HepG2 (cell line): Measurements from ENCODE around the gene ORC6. TPM values are rescaled to one million over a fixed set of nuclear protein-coding genes. Genes with fewer than 3 reads are reported as not detected.

ENCODE experiments used
- ATAC-seq: fragments of 200-7000 bp; cut with Tn5 transposase; 3 replicates; pipeline ENCODE4 v1.9.1; 2020; ENCODE audit warnings: mild to moderate bottlenecking, moderate library complexity
- BruUV-seq: library from RNA; stranded (reverse); fragments of 400-500 nt; replicated peaks from 2 replicates; lab custom pipeline; 2021; lab: Mats Ljungman, UMichigan
- CTCF ChIA-PET: fragments of 300-600 bp; formaldehyde crosslinking; extraction: SDS; loops from one replicate; lab custom pipeline; 2021; ENCODE audit warnings: low total read pairs, inconsistent platforms, low intra/inter-chr PET ratio; lab: Yijun Ruan, JAX
- POLR2A ChIA-PET: fragments of 350-600 bp; sonication (Branson Sonifier 250); formaldehyde crosslinking; loops from one replicate; lab custom pipeline; 2020; ENCODE audit warnings: antibody characterized with exemption, inconsistent platforms; lab: Yijun Ruan, JAX
- DNase-seq: peaks from one replicate; pipeline ENCODE4 v3.0.0-alpha.2; 2015; ENCODE audit warnings: low spot score
- FAIRE-seq: peaks from 3 replicates; lab custom pipeline; 2011; peaks lifted over from hg19 to GRCh38; lab: Jason Lieb, UNC
- H2AFZ ChIP-seq: one replicate; pipeline ENCODE4 v1.6.1; 2011; ENCODE audit warnings: low read length, inconsistent platforms
- H3K27ac ChIP-seq: fragments of 300-600 bp; 3 replicates; pipeline ENCODE4 v1.8.0; 2011; ENCODE audit warnings: mixed run types, mild to moderate bottlenecking, mixed read lengths, low read length, inconsistent platforms; ENCODE audit not compliant: insufficient read depth; ENCODE audit errors: extremely low read length
- H3K27me3 ChIP-seq, 2 experiments: fragments of 200-600 bp in 1 of 2; 2 replicates in 1 of 2; 3 replicates in 1 of 2; pipeline versions ENCODE4 v1.6.0 to v1.8.0; 2011; ENCODE audit warnings: low read length in 2 of 2, mild to moderate bottlenecking in 2 of 2, moderate library complexity in 2 of 2, inconsistent platforms in 1 of 2; ENCODE audit not compliant: insufficient read depth in 2 of 2, control insufficient read depth in 1 of 2
- H3K36me3 ChIP-seq, 2 experiments: fragments of 200-600 bp in 1 of 2; replicated peaks in 1 of 2; 2 replicates in 1 of 2; 3 replicates in 1 of 2; pipeline versions ENCODE4 v1.5.1 to v1.8.0; 2011; ENCODE audit warnings: low read length in 2 of 2, inconsistent platforms in 1 of 2; ENCODE audit not compliant: insufficient read depth in 2 of 2, control insufficient read depth in 1 of 2
- H3K4me1 ChIP-seq: 2 replicates; pipeline ENCODE4 v1.5.1; 2012; ENCODE audit warnings: low read length, inconsistent platforms; ENCODE audit not compliant: insufficient read depth
- H3K4me2 ChIP-seq: 2 replicates; pipeline ENCODE4 v1.6.0; 2011; ENCODE audit warnings: low read depth, low read length, inconsistent platforms
- H3K4me3 ChIP-seq, 3 experiments: fragments of 200-600 bp in 1 of 3; sonication (generic), shearing (Covaris generic) in 1 of 3; replicated peaks in 1 of 3; 2 replicates each; pipeline ENCODE4 v1.5.1; 2011 to 2016; ENCODE audit warnings: low read length in 3 of 3, inconsistent platforms in 2 of 3, low read depth in 2 of 3, mild to moderate bottlenecking in 2 of 3, control low read depth in 1 of 3, mixed read lengths in 1 of 3; ENCODE audit not compliant: insufficient read depth in 1 of 3
- H3K79me2 ChIP-seq: one replicate; pipeline ENCODE4 v1.6.1; 2011; ENCODE audit warnings: low read length, inconsistent platforms; ENCODE audit not compliant: insufficient read depth
- H3K9ac ChIP-seq: 2 replicates; pipeline ENCODE4 v1.6.0; 2011; ENCODE audit warnings: mild to moderate bottlenecking, low read depth, low read length, inconsistent platforms; ENCODE audit not compliant: insufficient read depth
- H3K9me3 ChIP-seq: 2 replicates; pipeline ENCODE4 v1.5.1; 2012; ENCODE audit warnings: mild to moderate bottlenecking, low read length
- H4K20me1 ChIP-seq: 2 replicates; pipeline ENCODE4 v1.6.0; 2011; ENCODE audit warnings: inconsistent platforms, mild to moderate bottlenecking, low read length, moderate library complexity; ENCODE audit not compliant: insufficient read depth
- PHF5A ChIP-seq: IDR thresholded peaks from one replicate; pipeline ENCODE4 v1.6.1; 2018; ENCODE audit warnings: low read depth, missing genetic modification reagents; ENCODE audit not compliant: unreplicated experiment
- ZNF263 ChIP-seq: sonication (generic); formaldehyde crosslinking; IDR thresholded peaks from 2 replicates; pipeline ENCODE4 v1.4.0; 2020; ENCODE audit warnings: missing genetic modification reagents
- ZNF619 ChIP-seq: sonication (generic); formaldehyde crosslinking; IDR thresholded peaks from 2 replicates; pipeline ENCODE4 v1.4.0; 2020; ENCODE audit warnings: mild to moderate bottlenecking, missing genetic modification reagents
- WGBS: methylation state at CpG from one replicate; pipeline ENCODE4 v1.1.6; 2017; ENCODE audit warnings: low lambda C conversion rate; 5-methylcytosine and 5-hydroxymethylcytosine counted together
- in situ Hi-C: cut with HindIII; loops from 2 replicates; pipeline ENCODE4 v1.10.0; 2017; ENCODE audit warnings: low pct_unique_long_range_greater_than_20kb; ENCODE audit not compliant: extremely low pct_ligation_motif_present
- intact Hi-C: fragments of 100-400 bp; cut with micrococcal nuclease; formaldehyde crosslinking; loops from one replicate; pipeline ENCODE4 v1.10.0; 2022; ENCODE audit not compliant: unreplicated experiment
- polyA plus RNA-seq, 8 experiments: library from polyadenylated mRNA; depleted of rRNA in 3 of 8; stranded (reverse) in 7 of 8; unstranded in 1 of 8; fragments of >200 nt; fragmentation: Illumina TruSeq in 4 of 8; extraction: Trizol in 4 of 8; gene quantifications; 2 replicates each; pipeline versions ENCODE4 v1.2.1 to v1.2.3, GENCODE V29; 2011 to 2016; ENCODE audit warnings: low read depth in 4 of 8, missing spikeins in 1 of 8, mixed read lengths in 1 of 8; ENCODE audit not compliant: insufficient read depth in 1 of 8
- total RNA-seq, 5 experiments: library from RNA; depleted of rRNA; stranded (reverse); fragments of >200 nt; fragmentation: Illumina TruSeq; extraction: Trizol; gene quantifications; 2 replicates each; pipeline ENCODE4 v1.2.3, GENCODE V29; 2016; ENCODE audit warnings: low read depth in 1 of 5

ORC6 gene
- total and polyA plus RNA-seq, 2 of the 13 experiments (the other 11 are each of a cell fraction or from before 2014, with no cell fraction given) = 34.2 to 69.8 TPM

DNA sequence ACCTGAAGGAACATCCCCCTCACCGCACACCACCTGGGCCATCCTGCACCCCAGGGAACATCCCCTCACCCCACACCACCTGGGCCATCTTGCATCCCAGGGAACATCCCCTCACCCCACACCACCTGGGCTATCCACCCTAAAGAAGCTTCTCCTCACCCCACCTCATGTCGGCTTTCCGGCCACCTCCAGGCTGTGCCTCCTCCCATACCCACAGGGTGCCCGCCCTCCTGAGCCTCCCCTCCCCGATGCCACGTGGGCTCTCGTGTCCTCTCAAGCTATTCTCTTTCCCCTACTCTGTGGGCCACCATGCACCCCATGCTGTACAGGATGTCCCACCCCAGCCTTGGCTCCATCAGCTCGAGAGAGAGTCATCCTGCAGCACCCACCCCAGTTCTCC, 40.7 kb downstream of the ORC6 start:
- no peaks in the 10 kb centered on the region for H3K79me2 ChIP-seq
- peaks cover 3 to 23% of the 10 kb centered on the region in 2 experiments; a peak in 2 of 5 replicates for H3K27me3 ChIP-seq
- no peak for DNase-seq
- CTCF ChIA-PET = no interaction called here
- intact Hi-C loops = no loop called here
- no peak overlapping the region for H3K9ac ChIP-seq
- no TSS peak for BruUV-seq
- H3K9me3 ChIP-seq = no peaks in the 10 kb centered on the region
- H3K4me2 ChIP-seq = no peak overlapping the region
- no peaks in the 10 kb centered on the region for H3K36me3 ChIP-seq
- no peaks in the 10 kb centered on the region for H3K4me1 ChIP-seq
- H3K4me3 ChIP-seq = no peak overlapping the region
- no peak for TF ChIP-seq PHF5A (CRISPR knock-in tag)
- TF ChIP-seq, all 625 proteins: peak for 0
- no peak overlapping the region for H3K27ac ChIP-seq
- WGBS = 54% methylated on average over 8 of the region's 8 CpGs
- no peaks in the 10 kb centered on the region for H4K20me1 ChIP-seq
- H2AFZ ChIP-seq = no peak overlapping the region
- FAIRE-seq (no peak), ATAC-seq (no peak)
- in situ Hi-C loops = no loop called here
- POLR2A ChIA-PET = no interaction called here

DNA sequence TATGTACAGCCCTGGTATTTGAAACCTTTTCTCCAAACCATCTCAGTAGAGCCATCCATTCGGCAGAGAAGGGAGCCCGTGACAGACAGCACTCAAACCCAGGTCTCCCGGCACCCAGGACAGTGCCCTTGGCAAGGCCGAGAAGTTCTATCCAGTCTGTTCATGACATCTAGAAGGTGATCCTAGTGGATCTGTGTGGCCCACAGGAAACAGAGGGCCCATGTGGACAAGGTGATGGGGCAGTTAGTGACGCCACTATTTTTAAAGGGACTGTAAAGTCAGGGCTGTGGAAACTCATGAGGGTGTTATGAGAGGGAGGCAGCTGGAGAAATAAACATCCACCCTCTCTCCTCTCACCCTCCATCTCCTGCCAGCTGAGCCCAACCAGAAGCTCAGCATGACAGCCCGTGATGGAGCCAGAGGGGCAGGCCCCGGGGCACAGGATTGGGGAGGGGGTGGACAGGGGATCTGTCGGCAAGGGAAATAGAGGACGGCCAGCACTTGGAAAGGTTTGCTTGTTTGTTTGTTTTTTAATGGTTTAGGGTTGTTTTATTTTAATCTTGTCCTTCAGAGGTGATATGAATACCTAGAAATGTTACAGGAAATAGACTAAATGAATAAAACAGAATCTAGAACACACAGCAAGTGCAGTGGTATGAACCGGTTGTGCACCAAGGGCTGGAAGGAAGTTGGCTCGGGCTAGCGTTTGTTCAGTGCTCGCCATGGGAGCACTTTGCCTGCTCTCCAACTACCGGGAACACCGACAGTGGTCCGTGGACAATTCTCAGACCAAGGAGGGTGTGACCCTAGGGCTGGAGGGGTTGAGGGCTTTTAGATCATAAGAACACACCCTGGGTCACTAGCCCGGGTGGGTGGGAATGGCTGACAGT, 41.6 kb downstream of the ORC6 start:
- Histone ChIP-seq H3K4me2 (no peak overlapping the region), H4K20me1 (no peaks in the 10 kb centered on the region), H3K4me1 (no peaks in the 10 kb centered on the region), H3K4me3 (no peak overlapping the region), H3K27me3 (peaks cover 3 to 29% of the 10 kb centered on the region in 2 experiments; a peak in 3 of 5 replicates), H3K9me3 (no peaks in the 10 kb centered on the region), H3K27ac (no peak overlapping the region), H3K9ac (no peak overlapping the region)
- in situ Hi-C loops = no loop called here
- WGBS = 60% methylated on average over 17 of the region's 17 CpGs
- DNase-seq = no peak
- BruUV-seq = no TSS peak
- TF ChIP-seq ZNF619 (CRISPR knock-in tag) (no peak), ZNF263 (peak; percentile 55; the same call in 1 of the 2 replicates)
- TF ChIP-seq, all 625 proteins: peak for 1
- FAIRE-seq (no peak), ATAC-seq (no peak)
- Histone ChIP-seq H3K36me3 (no peaks in the 10 kb centered on the region), H2AFZ (no peak overlapping the region), H3K79me2 (no peaks in the 10 kb centered on the region)
- intact Hi-C loops = no loop called here
- POLR2A ChIA-PET = no interaction called here
- CTCF ChIA-PET = no interaction called here
